BLaER1 treated with 17β-estradiol and CSF1 and Interleukin-3, amounts not matched to agents 10 nM and 100 nM (cell line): ENCODE results near the gene TTPAL.

Source experiments
- H3K27ac ChIP-seq, 11 experiments: shearing (Covaris generic); formaldehyde crosslinking; 2 replicates each; pipeline ENCODE4 v1.8.1; 2022
- H3K27me3 ChIP-seq, 11 experiments: shearing (Covaris generic); formaldehyde crosslinking; 2 replicates each; pipeline ENCODE4 v1.8.1; 2022
- H3K36me3 ChIP-seq, 11 experiments: shearing (Covaris generic); formaldehyde crosslinking; 2 replicates each; pipeline ENCODE4 v1.8.1; 2022
- H3K4me1 ChIP-seq, 10 experiments: shearing (Covaris generic); formaldehyde crosslinking; 2 replicates each; pipeline ENCODE4 v1.8.1; 2022
- H3K4me2 ChIP-seq, 11 experiments: shearing (Covaris generic); formaldehyde crosslinking; 2 replicates each; pipeline ENCODE4 v1.8.1; 2022
- H3K4me3 ChIP-seq, 10 experiments: shearing (Covaris generic); formaldehyde crosslinking; 2 replicates each; pipeline ENCODE4 v1.8.1; 2022
- H3K9ac ChIP-seq, 11 experiments: shearing (Covaris generic); formaldehyde crosslinking; 2 replicates each; pipeline ENCODE4 v1.8.1; 2022
- H3K9me3 ChIP-seq, 11 experiments: shearing (Covaris generic); formaldehyde crosslinking; replicated peaks in 1 of 11; 2 replicates each; pipeline ENCODE4 v1.8.1; 2022
- H4K20me1 ChIP-seq, 11 experiments: shearing (Covaris generic); formaldehyde crosslinking; 2 replicates each; pipeline ENCODE4 v1.8.1; 2022
- Cebpa-rat ChIP-seq, 11 experiments: shearing (Covaris generic); IDR thresholded peaks; 2 replicates each; pipeline ENCODE4 v1.8.1; 2022

Gene TTPAL

DNA sequence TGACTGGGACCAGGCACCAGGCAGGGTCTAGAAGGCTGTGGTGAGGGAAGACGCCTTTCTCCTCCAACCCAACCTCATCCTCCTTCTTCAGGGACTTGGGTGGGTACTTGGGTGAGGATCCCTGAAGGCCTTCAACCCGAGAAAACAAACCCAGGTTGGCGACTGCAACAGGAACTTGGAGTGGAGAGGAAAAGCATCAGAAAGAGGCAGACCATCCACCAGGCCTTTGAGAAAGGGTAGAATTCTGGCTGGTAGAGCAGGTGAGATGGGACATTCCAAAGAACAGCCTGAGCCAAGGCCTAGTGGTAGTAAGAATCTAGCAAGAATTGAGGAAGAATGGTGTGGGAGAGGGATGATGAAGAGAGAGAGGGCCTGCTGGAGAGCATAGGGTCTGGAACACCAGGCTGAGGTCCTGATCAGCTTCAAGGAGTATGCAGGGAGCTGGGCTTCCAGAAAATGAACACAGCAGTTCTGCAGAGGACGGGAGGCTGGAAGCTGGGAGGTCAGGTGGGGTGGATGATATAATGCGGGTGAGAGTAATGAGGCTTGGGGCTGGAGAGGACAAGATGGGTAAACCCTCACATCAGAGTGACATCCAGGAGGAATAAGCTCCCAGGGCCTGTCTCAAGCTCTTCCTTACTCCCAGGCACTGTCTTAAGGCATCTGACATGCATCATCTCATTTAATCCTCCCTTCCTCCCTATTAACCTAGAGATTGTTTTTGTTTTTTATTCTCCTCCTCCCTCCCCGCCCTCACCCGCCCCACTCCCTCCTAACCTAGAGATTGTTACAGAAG, 45.2 kb upstream of the TTPAL start:
- no peak overlapping the region for H3K4me3 ChIP-seq
- H3K4me2 ChIP-seq, result no peak overlapping the region
- no peak for TF ChIP-seq Cebpa-rat (IDR thresholded peaks at IDR 0.05)
- H3K9ac ChIP-seq, result no peak overlapping the region
- no peaks in the 10 kb centered on the region for H3K9me3 ChIP-seq
- H3K27ac ChIP-seq, result no peak overlapping the region
- H4K20me1 ChIP-seq, result no peaks in the 10 kb centered on the region
- no peaks in the 10 kb centered on the region for H3K36me3 ChIP-seq
- H3K4me1 ChIP-seq, result peaks cover 0 to 3% (median 0%) of the 10 kb centered on the region in 10 experiments; a peak in 2 of 20 replicates
- H3K27me3 ChIP-seq, result no peaks in the 10 kb centered on the region

- no peaks in the 10 kb centered on the region for H3K36me3 ChIP-seq
- no peaks in the 10 kb centered on the region; a peak in 1 of 22 replicates for H4K20me1 ChIP-seq
- no peak for TF ChIP-seq Cebpa-rat (IDR thresholded peaks at IDR 0.05)
- H3K27me3 ChIP-seq, result no peaks in the 10 kb centered on the region
- no peak overlapping the region for H3K27ac ChIP-seq
- H3K4me3 ChIP-seq, result no peak overlapping the region
- no peak overlapping the region for H3K9ac ChIP-seq
- H3K9me3 ChIP-seq, result no peaks in the 10 kb centered on the region
- H3K4me2 ChIP-seq, result no peak overlapping the region
- H3K4me1 ChIP-seq, result peaks cover 0 to 10% (median 2%) of the 10 kb centered on the region in 10 experiments; a peak in 3 of 20 replicates
Measured at GRCh38 chr20:44431118-44431501, 44.6 kb upstream of the TTPAL start.

GRCh38 chr20:44431502-44432234, 44.0 kb upstream of the TTPAL start:
- Histone ChIP-seq H3K4me1 (peaks cover 0 to 11% (median 2%) of the 10 kb centered on the region in 10 experiments; a peak in 3 of 20 replicates), H3K9me3 (no peaks in the 10 kb centered on the region), H3K36me3 (no peaks in the 10 kb centered on the region), H3K27me3 (no peaks in the 10 kb centered on the region), H3K27ac (no peak overlapping the region), H3K4me3 (no peak overlapping the region), H4K20me1 (no peaks in the 10 kb centered on the region; a peak in 1 of 22 replicates), H3K4me2 (no peak overlapping the region), H3K9ac (no peak overlapping the region)
- TF ChIP-seq Cebpa-rat (IDR thresholded peaks at IDR 0.05), result no peak

DNA sequence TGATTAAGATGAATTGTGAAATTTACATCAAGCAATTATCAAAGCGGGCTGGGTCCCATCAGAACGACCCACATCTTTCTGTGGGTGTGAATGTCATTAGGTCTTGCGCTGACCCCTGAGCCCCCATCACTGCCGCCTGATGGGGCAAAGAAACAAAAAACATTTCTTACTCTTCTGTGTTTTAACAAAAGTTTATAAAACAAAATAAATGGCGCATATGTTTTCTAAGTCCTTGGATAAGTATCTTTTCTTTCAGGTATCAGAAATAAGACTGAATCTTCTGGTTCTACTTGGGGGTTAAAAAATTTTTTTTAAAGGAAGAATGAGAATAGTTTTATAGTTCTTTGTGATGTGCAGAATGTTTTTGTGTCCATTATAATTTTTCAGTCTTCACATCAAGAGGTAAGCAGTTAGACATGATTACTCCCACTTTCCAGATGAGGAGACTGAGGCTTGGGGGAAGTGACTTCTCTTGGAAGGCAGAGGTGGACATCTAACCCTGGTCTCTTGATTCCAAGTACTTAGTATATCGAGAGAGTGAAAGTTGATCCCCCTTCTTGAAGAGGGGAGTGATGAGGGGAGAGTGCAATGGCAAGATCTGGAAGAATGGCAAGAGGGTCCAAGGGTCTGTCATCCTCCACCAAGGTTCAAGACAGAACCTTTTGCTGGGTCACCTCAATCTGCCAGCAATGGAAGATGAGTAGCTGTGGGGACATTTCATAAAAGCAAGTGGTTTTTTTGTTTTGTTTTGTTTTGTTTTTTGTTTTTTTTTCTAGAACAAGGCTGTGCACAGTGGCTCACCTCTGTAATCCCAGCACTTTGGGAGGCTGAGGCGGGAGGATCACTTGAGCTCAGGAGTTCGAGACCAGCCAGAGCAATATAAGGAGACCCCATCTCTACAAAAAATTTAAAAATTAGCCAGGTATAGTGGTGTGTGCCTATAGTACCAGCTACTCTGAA, 42.8 kb upstream of the TTPAL start:
- H3K27me3 ChIP-seq, result no peaks in the 10 kb centered on the region
- H4K20me1 ChIP-seq, result no peaks in the 10 kb centered on the region; a peak in 1 of 22 replicates
- no peaks in the 10 kb centered on the region for H3K9me3 ChIP-seq
- peaks cover 0 to 11% (median 2%) of the 10 kb centered on the region in 10 experiments; a peak in 3 of 20 replicates for H3K4me1 ChIP-seq
- H3K36me3 ChIP-seq, result no peaks in the 10 kb centered on the region
- no peak overlapping the region for H3K4me2 ChIP-seq
- H3K27ac ChIP-seq, result no peak overlapping the region
- TF ChIP-seq Cebpa-rat (IDR thresholded peaks at IDR 0.05), result no peak
- H3K9ac ChIP-seq, result no peak overlapping the region
- no peak overlapping the region for H3K4me3 ChIP-seq

DNA sequence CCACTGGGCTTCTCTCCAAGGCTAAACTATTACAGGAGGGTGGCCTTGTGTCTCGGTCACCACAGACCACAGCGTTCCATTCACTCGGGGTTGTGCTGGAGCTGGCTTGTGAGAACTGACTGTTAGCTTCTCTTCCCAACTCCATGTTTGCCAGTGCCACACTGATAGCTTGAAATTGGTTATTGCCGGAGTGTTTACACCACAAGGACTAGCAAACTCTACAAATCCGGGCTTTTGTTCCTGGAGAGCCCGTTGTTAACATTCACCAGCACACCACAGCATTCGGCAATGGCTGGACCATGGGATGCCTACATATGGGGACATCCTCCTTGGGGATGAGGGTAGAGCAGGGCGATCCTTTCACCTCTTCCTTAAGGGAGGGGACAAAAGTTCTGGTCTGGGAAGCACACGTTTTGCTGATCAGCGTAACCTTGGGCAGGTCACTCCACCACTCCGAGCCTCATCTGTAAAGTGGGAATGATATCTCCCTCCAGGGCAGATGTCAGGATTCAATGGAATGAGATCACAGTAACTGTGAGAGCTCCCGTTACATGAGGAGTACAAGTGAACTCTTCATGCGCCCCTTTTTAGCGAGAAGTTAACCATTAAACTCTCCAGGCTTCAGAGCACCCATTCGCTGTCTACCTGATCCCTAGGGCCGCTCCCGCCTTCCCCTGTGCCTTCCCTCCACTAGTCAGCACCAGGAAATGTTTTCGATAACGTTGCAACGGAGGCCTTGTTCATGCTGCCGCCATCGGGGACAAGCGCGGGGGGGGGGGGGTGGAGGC, 41.7 kb upstream of the TTPAL start:
- H3K36me3 ChIP-seq, result no peaks in the 10 kb centered on the region
- H3K9ac ChIP-seq, result no peak overlapping the region
- H4K20me1 ChIP-seq, result no peaks in the 10 kb centered on the region; a peak in 1 of 22 replicates
- TF ChIP-seq Cebpa-rat (IDR thresholded peaks at IDR 0.05), result no peak
- no peak overlapping the region for H3K4me2 ChIP-seq
- H3K4me3 ChIP-seq, result no peak overlapping the region
- H3K9me3 ChIP-seq, result no peaks in the 10 kb centered on the region
- no peaks in the 10 kb centered on the region for H3K27me3 ChIP-seq
- no peak overlapping the region for H3K27ac ChIP-seq
- peaks cover 0 to 11% (median 2%) of the 10 kb centered on the region in 10 experiments; a peak in 3 of 20 replicates for H3K4me1 ChIP-seq

GRCh38 chr20:44435630-44436335, 39.9 kb upstream of the TTPAL start:
- no peak overlapping the region for H3K9ac ChIP-seq
- H3K27me3 ChIP-seq, result no peaks in the 10 kb centered on the region
- no peaks in the 10 kb centered on the region; a peak in 1 of 22 replicates for H4K20me1 ChIP-seq
- H3K4me1 ChIP-seq, result peaks cover 0 to 11% (median 2%) of the 10 kb centered on the region in 10 experiments; a peak in 3 of 20 replicates
- H3K4me3 ChIP-seq, result no peak overlapping the region
- peak overlapping the region in 3 of 11 experiments; percentile 11 to 44 (median 34); a peak in 5 of 22 replicates for H3K4me2 ChIP-seq
- H3K27ac ChIP-seq, result peak overlapping the region in 1 of 11 experiments; percentile 37; a peak in 1 of 22 replicates
- TF ChIP-seq Cebpa-rat (IDR thresholded peaks at IDR 0.05), result no peak
- H3K9me3 ChIP-seq, result no peaks in the 10 kb centered on the region
- H3K36me3 ChIP-seq, result no peaks in the 10 kb centered on the region

GRCh38 chr20:44436393-44436792, 39.3 kb upstream of the TTPAL start:
- TF ChIP-seq Cebpa-rat (IDR thresholded peaks at IDR 0.05), result no peak
- H3K4me1 ChIP-seq, result peaks cover 0 to 11% (median 2%) of the 10 kb centered on the region in 10 experiments; a peak in 3 of 20 replicates
- H3K9ac ChIP-seq, result no peak overlapping the region
- H3K4me3 ChIP-seq, result no peak overlapping the region
- H3K36me3 ChIP-seq, result no peaks in the 10 kb centered on the region
- H3K9me3 ChIP-seq, result no peaks in the 10 kb centered on the region
- no peaks in the 10 kb centered on the region for H3K27me3 ChIP-seq
- H3K27ac ChIP-seq, result 0 out of 22 replicates have a peak overlapping the region, but pooled peaks of 1 of the 11 experiments have one; percentile 37
- H4K20me1 ChIP-seq, result no peaks in the 10 kb centered on the region; a peak in 1 of 22 replicates
- H3K4me2 ChIP-seq, result peak overlapping the region in 1 of 11 experiments; percentile 44; a peak in 1 of 22 replicates
